ENCODE data around the gene UBN1.

Gene UBN1

DNA sequence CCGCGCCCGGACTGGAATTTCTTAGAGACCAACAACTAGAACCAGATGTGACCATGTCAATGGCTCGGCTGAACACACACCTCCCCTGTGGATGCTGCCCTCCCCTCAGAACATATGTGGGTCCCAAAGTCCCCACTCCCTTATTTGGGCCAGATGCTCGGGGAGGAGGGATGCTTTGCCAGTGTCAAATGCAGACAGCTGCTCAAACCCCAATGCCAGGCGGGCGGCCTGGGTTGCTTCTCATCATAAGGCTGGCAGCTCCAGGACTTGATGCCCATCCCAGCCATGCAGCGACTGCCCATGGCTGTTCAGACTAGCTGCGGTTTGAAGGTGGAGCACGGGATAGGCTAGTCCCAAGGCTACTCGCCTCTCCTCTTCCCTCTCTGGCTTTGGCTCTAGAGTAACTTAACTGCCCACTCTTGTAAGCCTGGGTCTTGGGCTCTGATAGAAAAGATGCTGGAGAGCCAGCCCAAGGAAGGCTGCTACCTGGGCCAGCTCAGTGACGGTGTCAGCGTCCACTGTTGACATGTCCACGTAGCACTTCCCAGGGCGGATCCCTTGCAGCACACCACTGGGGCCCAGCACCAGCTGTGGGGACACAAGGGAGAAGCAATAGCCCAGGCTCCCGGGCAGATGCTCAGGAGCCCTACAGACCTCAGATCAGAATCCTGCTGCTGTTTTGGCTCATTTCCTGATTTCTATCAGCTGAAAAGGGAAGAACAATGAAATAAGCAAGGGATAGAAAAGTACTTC is 33.9 kb upstream of the UBN1 start:
- DNase-seq (ENCODE audit: low read depth, low spot score): no peak
- no peak overlapping the region for H3K27ac ChIP-seq

DNA sequence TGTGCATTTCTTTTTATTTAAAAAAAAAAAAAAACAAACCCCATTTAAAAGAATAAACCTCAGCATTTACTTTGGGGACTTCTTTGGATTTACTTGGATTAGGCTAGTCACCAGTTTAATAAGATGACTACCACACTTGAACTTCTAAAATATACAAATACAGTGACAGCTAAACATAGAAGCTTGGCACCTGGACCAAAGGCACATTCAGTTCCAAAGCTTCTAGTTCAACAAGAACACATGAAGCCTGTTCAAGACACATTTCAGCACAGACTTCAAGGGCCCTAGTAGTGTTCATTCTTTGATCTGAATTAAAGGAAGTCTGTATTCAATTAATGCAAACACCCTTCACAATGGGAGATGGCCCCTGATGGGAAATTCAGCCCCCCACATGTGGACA is 33.2 kb upstream of the UBN1 start:
- no peak for DNase-seq (ENCODE audit: low read depth, low spot score)
- H3K27ac ChIP-seq: no peak overlapping the region

DNA sequence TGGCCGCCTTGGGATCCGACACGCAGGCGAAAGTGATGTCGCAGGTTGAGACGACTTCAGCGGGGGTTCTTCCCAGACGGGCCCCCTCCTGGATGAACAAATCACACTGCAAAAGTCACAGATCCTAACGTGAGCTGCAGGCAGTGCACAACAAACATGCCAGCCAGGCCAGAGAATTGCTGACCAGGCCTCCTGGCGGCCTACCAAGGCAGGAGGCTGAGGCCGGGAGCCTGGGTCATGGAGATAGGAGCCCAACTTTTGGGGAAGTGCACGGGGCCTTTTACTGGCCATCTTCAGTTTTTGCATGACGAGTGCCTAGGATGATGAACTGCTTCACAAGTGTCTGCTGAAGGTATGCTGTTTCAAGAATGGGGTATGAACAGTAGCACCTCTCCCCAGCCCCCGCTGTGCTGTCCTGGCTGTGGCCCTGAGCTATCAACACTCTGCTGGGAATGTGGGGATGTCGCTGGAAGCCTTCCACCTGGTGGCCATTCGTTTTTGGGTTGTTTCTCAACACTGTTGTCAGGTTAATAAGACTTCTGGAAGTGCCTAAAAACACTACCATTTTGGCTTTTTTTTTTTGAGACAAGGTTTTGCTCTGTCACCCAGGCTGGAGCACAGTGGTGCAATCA is 32.6 kb upstream of the UBN1 start:
- no peak overlapping the region for H3K27ac ChIP-seq
- no peak for DNase-seq (ENCODE audit: low read depth, low spot score)

DNA sequence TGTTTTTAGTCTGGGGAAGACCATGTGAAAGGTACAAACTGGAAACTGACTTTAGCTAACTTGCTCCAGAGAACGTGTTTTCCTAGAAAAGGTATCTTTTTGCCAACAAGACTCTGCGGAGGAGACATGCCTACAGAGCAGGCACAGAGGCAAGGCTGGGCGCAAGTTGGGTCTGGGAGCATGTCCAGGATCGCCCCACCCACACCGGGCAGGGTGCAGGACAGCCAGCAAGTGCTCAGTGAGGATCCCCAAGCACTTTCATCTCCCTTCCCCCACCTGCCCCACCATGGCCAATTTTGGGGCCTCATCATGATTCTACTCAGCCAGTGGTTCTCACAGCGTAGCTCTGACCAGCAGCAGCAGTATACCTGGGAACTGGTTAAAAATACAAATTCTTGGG is 26.6 kb upstream of the UBN1 start:
- H3K27ac ChIP-seq: no peak overlapping the region
- no peak for DNase-seq (ENCODE audit: low read depth, low spot score)

DNA sequence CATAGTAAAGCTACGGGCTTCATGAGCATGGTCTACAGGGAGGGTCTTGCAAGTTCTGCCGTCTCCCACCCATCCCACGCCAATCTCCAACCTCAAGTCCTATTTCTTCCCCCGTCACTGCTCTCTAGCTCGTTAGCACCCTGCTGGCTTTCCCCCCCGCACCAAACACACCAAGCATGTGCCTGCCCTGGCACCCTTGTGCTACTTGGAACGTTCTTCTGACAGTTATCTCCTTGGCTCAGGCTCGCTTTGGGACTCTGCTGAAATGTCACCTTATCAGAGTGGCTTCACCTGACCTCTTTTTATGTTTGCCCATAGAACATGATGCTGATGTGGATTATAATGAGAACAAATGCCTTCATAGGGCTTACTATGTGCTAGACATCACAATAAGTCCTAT is 22.1 kb upstream of the UBN1 start:
- H3K27ac ChIP-seq: no peak overlapping the region
- DNase-seq (ENCODE audit: low read depth, low spot score): no peak

DNA sequence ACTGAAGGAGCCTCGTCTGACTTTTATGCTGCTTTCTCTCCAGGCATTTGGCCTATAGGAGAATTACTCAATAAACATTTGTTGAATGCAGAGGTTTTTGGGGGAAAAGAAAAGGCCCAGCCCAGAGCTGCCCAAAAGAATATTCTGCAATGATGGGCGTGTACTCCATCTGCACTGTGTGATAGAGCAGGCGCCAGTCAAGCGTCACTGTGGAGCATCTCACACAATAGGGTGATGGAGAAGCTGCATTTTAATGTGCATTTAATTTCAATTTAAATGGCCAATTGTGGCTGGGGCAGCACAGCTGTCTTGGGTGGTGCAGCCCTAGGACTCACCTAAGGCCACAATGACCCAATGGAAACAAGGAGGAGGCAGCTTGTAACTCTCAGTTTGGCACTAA is 20.8 kb upstream of the UBN1 start:
- DNase-seq (ENCODE audit: low read depth, low spot score): no peak
- no peak overlapping the region for H3K27ac ChIP-seq

DNA sequence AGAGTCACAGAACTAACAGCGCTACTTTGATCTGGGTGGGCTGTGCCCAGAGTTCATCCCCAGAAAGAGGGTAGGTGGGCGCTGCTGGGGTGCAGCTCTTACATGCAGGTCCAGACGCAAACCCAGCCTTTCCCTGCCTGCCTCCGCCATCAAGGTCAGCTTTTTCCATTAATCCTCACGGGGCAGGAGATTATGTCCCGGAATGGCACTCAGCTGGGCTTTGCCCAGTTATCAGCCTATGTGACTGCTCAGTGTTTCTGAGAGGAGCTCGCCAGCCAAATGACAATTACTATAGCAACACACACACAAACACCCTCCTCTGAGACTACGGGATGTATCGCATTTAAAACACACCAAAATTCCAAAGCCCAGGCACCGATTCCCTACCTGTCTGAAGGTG is 20.3 kb upstream of the UBN1 start:
- DNase-seq (ENCODE audit: low read depth, low spot score): no peak
- H3K27ac ChIP-seq: no peak overlapping the region

DNA sequence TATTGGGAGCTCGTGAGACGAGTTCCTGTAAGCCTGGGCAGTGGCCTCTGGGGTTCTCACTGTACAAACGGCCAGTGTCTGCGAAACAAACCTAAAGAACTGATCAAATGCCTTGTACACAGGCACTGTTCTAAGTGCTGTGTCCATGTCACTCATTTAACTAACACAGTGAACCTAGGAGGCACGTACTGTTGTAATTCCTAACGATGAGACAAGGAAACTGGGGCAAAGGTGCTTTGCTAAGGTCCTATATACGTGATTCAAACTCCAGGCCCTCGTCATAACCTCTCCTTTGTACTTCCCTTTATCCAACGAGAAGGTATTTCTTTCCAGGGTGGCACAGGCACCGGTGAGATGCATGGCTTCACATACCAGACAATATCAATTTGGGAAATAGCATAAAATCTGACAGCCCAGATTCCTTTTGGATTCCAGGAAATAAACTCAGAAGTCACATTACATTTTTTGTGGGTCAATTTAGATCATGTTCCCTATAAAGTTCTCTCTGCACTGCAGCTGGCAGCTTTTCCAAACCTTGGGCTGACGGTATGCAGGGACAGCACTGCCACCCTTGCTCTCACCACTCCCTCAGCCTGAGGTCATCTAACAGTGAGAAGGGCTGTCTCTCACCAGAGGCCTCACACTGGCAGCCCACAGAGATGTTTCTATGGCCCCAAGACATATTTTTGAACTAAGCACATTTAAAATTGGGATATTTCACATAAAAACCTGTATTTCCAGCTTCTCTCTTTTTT is 18.5 kb upstream of the UBN1 start:
- H3K27ac ChIP-seq: no peak overlapping the region
- no peak for DNase-seq (ENCODE audit: low read depth, low spot score)

DNA sequence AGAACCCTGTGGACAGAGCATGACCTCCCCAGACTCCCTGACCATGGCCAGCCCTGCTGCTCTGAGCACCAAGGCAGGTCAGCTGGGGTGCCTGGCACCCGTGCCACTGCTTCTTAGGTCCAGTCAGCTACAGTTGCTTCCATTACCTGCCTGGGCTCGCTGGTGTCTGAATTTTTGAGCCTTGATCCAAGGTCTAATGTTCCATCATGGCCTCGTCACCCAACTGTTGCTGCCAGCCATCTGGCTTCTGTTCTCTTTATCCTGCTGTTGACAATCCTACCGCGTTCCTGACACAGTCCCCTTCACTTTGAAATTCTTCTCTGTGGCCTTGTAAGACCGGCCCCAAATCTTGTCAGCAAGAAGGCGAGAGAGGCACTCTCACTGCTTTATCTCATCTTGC is 16.9 kb upstream of the UBN1 start:
- no peak for DNase-seq (ENCODE audit: low read depth, low spot score)

DNA sequence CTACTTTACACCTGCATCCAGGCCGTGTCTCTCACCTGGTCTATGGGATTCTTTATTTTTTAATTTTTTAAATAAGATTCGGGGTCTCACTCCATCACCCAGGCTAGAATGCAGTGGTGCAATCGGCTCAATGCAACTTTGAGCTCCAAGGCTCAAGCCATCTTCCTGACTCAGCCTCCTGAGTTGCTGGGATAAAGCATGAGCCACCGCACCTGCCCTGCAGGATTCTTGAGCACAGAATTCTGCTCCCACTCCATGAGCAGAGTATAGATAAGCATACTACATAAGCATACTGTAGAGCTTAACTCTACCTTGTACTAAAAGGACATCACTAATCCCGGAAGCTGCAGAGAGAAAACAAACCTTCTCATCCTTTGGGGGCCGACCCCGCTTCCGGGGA is 15.7 kb upstream of the UBN1 start:
- DNase-seq (ENCODE audit: low read depth, low spot score): no peak
- H3K27ac ChIP-seq: no peak overlapping the region

More for the DNA sequence above, 16.9 kb upstream of the UBN1 start:
- H3K27ac ChIP-seq: no peak overlapping the region

DNA sequence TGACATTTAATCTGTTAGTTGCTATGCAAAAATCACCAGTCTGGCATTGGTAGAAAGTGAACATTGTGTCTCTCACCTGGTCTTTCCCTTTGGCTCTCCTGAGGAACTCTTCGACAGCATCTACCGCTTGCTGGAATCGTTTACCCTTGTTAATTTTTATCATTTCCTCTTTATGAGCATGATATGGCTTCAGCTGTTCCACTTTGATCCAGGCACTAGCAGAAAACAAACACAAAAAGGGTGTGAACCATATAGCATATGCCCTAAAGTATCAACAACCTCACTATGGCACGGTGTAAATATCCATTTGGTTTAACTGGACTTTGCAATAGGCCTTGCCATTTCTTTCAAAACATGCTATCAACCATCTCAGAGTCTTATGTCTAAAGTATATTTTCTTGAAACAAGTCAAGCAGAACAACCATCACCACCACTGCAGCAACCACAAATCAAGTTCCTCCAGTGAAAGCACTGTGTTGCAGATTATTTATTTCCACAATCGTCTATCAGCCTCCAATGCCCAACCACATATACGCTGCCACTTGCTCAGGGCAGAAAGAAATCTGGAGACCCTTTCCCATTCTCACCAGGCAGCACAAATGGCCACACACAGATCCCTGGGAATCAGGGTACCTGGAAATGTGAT is 14.5 kb upstream of the UBN1 start:
- no peak overlapping the region for H3K27ac ChIP-seq
- DNase-seq (ENCODE audit: low read depth, low spot score): no peak

DNA sequence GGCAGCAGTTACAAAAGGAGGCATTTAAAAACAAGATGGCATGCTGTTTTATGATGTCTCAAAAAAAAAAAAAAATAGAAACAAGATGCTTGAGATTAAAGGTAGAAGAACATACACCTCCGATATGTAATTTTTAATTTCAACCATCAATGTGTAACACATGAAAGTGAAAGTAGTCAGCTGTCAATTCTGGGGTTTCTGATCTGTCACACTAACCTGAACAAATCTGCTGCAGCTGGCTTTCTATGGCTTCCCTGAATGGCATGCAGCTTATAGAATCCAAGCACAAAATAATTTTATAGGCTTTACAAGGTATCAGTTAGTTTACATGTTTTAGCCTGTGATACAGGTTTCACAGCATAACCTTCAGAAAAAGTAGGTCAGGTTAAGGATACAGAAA is 13.7 kb upstream of the UBN1 start:
- no peak for DNase-seq (ENCODE audit: low read depth, low spot score)
- H3K27ac ChIP-seq: no peak overlapping the region

DNA sequence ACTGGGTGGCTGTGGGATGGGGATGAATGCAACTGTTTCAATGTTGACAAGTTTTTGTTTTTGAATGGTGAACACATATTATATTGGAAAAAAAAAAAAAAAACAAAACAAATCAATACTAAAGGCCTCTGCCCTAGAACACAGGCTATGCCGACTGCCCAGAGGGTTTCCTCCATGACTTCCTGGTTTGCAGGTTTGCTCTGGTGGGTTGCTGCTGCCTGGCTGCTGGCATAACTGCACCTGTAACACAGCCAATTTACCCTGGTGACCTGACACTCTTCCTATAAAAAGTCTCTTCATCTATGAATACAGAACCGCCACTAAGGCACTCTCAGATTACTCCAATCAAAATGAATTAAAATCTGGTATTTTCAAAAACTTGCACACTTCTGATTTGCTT is 10.6 kb upstream of the UBN1 start:
- no peak for DNase-seq (ENCODE audit: low read depth, low spot score)
- H3K27ac ChIP-seq: no peak overlapping the region

DNA sequence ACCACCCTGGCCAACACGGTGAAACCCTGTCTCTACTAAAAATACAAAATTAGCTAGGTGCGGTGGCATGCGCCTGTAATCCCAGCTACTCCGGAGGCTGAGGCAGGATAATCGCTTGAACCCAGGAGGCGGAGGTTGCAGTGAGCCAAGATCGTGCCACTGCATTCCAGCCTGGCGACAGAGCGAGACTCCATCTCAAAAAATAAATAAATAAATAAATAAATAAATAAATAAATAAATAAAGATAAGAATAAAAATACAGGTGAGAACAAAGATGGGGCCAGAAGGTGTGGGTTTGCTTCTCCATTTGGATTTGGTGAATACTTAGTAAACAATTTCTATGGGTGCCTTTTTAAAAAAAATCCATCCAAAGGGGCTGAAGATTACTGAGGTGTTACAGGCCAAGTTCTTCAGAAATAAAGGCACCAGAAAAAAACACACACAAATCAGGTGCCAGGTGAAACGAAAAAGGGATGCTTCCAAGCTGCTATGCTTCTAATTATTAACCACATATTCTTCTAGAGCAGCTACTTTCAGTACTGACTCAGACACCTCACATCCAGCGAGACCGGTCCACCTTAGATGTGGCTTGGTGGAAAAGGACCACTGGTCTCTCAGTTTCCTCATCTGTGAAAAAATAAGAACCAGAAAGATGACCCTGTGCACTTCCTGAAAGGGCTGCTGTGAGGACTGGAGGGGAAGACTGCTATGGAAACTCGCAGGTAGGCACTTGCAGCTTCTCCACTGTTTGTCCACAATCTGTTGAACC is 9.4 kb upstream of the UBN1 start:
- DNase-seq (ENCODE audit: low read depth, low spot score): no peak
- no peak overlapping the region for H3K27ac ChIP-seq

DNA sequence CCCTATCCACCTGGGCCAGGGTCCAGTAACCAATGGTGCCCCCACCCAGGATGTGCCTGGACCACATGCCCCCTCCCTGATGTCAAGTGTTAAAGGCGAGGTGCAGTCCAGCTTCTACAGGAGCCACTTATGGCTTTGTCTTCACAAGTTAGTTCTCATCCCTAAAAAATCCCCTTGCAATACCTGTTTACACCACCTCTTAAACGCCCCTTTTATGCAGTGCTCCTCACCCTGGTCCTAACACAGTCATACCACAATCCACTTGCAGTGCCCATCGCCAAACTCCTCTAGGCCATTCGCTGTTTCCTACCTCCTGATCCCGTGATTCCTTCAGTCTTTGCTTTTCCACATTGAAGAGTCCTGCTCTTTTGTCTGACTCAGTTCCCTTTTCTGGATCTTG is 7.3 kb upstream of the UBN1 start:
- no peak for DNase-seq (ENCODE audit: low read depth, low spot score)
- H3K27ac ChIP-seq: no peak overlapping the region

DNA sequence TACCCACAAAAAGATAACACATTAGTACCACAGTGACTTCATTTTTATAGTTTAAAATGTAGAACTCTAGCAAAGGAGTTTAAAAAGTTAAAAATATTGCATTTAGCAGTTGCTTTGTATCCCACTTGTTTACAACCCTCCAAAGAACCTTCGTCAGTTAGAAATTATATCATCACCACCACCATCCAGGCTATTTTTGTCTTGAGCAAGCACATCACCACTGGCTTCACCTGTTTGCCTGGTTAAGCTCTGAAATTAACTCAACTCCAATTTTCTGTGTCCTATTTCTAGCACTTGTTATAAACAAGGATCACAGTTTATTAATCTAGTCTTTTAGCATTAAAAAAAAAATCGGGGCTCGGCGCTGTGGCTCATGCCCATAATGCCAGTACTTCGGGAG is 6.3 kb upstream of the UBN1 start:
- DNase-seq (ENCODE audit: low read depth, low spot score): no peak
- H3K27ac ChIP-seq: no peak overlapping the region

DNA sequence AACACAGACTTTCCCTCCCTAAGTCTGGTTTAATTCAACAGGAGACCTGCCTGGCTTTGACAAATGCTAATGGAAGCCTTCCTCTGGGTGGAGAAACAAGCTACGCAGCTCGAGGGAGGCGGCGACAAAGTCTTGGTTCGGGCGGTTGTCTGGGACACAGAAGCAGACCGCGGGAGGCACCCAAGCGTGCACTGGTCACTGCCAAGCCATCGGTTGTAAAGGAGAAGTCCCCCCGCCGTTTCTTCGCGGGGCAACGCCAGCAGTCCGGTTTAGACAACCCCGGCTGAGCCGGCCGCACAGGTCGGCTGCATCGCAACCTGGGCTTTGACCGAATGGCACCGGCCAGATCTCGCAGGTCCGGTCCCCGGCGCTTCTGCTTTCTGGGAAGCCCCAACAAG is 779 bp upstream of the UBN1 start:
- no peak for DNase-seq (ENCODE audit: low read depth, low spot score)

DNA sequence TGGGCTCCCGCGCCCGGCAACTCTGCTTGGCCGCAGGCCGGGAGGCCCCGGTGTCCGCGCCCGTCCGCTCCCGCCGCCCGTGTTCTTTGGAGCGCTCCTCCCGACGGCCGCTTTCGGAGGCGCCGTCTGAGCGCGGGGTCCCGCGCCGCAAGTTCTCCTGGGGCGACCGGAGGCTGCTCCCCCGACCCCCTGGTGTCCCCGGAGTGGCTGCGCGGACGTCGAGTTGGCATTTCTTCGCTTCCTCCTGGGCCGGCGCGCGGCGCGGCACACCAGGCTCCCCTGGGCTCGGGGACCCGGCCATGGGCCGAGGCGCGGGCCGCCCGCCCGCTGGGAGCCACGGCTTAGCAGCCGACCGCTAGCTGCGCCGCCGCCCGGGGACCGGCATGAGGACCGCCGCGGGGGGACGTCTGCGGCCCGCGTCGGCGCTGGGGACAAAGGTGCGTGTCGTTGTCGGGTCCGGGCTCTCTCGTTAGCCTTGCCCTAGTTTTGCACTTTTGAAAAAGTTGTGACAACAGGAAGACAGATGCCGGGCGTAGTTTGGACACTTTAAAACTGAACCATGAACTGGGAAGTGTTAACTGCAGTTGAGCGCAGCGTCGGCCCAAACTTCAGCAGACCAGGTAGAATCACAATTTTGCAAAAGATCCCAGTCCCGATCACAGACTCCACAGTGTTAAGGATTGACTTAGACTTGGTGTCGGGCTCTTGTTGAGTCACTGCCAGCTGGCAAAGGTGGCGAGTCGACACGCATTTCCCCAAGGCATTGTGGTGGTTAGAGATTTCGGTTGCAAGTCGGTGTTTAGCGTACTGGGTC is 700 bp downstream of the UBN1 start:
- DNase-seq (ENCODE audit: low read depth, low spot score): no peak

More for the DNA sequence above, 779 bp upstream of the UBN1 start:
- peak overlapping the region; percentile 88 for H3K27ac ChIP-seq

DNA sequence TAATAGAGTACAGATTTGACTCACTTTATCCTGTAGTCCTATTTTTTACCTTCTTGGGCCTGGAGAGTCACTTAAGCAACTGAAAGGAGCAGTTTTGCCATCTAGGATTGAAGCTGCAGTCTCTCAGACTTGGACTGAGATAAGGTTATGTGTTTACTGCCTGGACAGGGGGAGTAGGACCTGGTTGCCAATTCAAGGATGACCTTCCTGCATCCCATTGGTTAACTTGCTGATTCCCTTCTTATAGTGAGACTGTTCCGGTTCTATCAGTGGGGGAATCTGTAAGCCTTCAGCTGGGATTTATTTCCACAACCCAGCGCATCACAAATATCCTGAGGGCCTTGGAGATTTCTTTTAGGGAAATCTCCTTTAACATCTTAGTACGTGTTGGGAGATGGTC is 2.9 kb downstream of the UBN1 start:
- no peak for DNase-seq (ENCODE audit: low read depth, low spot score)
- no peak overlapping the region for H3K27ac ChIP-seq

More for the DNA sequence above, 700 bp downstream of the UBN1 start:
- peak overlapping the region; percentile 88 for H3K27ac ChIP-seq

Data from epithelial cell of prostate (primary cell).